K562 (cell line): ENCODE data around the gene APOL2. TPM values are rescaled to one million over a fixed set of nuclear protein-coding genes. Genes with fewer than 3 reads are reported as not detected.

ENCODE experiments used
- ATAC-seq: fragments of 200-7000 bp; cut with Tn5 transposase; 3 replicates; pipeline ENCODE4 v1.9.1; 2020; ENCODE audit warnings: moderate library complexity
- BruUV-seq: library from RNA; stranded (reverse); fragments of 400-500 nt; replicated peaks from 2 replicates; lab custom pipeline; 2021; lab: Mats Ljungman, UMichigan
- CTCF ChIA-PET: fragments of 300-600 bp; formaldehyde crosslinking; extraction: SDS; loops from one replicate; lab custom pipeline; 2021; ENCODE audit warnings: low intra/inter-chr PET ratio; lab: Yijun Ruan, JAX
- POLR2A ChIA-PET: fragments of 300-600, 350-650 bp; sonication (Branson Sonifier 250); formaldehyde crosslinking; extraction: SDS; loops from one replicate; lab custom pipeline; 2021; ENCODE audit warnings: antibody characterized with exemption, inconsistent platforms; lab: Yijun Ruan, JAX
- DNase-seq, 4 experiments: peaks; one replicate each; pipeline versions ENCODE4 v3.0.0 to v3.0.0-alpha.2; 2011 to 2018; ENCODE audit warnings: low spot score in 3 of 4, mixed read lengths in 3 of 4; ENCODE audit errors: extremely low read depth in 1 of 4
- FAIRE-seq: peaks from 2 replicates; lab custom pipeline; 2011; peaks lifted over from hg19 to GRCh38; lab: Jason Lieb, UNC
- H2AFZ ChIP-seq: 2 replicates; pipeline ENCODE4 v1.6.0; 2011; ENCODE audit warnings: low read depth, low read length, control low read depth, inconsistent platforms
- H3K27ac ChIP-seq: fragments of 200-600 bp; 3 replicates; pipeline ENCODE4 v1.8.0; 2011; ENCODE audit warnings: low read depth, mild to moderate bottlenecking, control low read depth, inconsistent platforms, low read length, moderate library complexity, mixed read lengths; ENCODE audit errors: extremely low read depth
- H3K27me3 ChIP-seq, 2 experiments: fragments of 300-600 bp in 1 of 2; 2 replicates in 1 of 2; 3 replicates in 1 of 2; pipeline versions ENCODE4 v1.6.0 to v1.8.0; 2011; ENCODE audit warnings: inconsistent platforms in 2 of 2, low read length in 2 of 2, mild to moderate bottlenecking in 1 of 2, mixed read lengths in 1 of 2, moderate library complexity in 1 of 2; ENCODE audit not compliant: control insufficient read depth in 2 of 2, insufficient read depth in 2 of 2
- H3K36me3 ChIP-seq: fragments of 300-600 bp; 3 replicates; pipeline ENCODE4 v1.8.0; 2011; ENCODE audit warnings: mild to moderate bottlenecking, low read length, inconsistent platforms; ENCODE audit not compliant: control insufficient read depth, insufficient read depth
- H3K4me1 ChIP-seq, 2 experiments: fragments of 200-600 bp in 1 of 2; replicated peaks in 1 of 2; 2 replicates in 1 of 2; 3 replicates in 1 of 2; pipeline versions ENCODE4 v1.5.1 to v1.8.0; 2011; ENCODE audit warnings: inconsistent platforms in 2 of 2, low read length in 2 of 2, mild to moderate bottlenecking in 1 of 2, mixed read lengths in 1 of 2, moderate library complexity in 1 of 2; ENCODE audit not compliant: control insufficient read depth in 2 of 2, insufficient read depth in 2 of 2
- H3K4me2 ChIP-seq: 2 replicates; pipeline ENCODE4 v1.6.1; 2011; ENCODE audit warnings: low read length, control low read depth, inconsistent platforms, mixed read lengths; ENCODE audit not compliant: insufficient read depth
- H3K4me3 ChIP-seq: fragments of 200-600 bp; sonication (generic), shearing (Covaris generic); 2 replicates; pipeline ENCODE4 v1.5.1; 2016; ENCODE audit warnings: control low read depth, inconsistent platforms
- H3K79me2 ChIP-seq: fragments of 200-600 bp; 3 replicates; pipeline ENCODE4 v1.8.0; 2011; ENCODE audit warnings: low read length, inconsistent platforms; ENCODE audit not compliant: control insufficient read depth, insufficient read depth
- H3K9ac ChIP-seq, 2 experiments: 2 replicates each; pipeline versions ENCODE4 v1.6.0 to v1.6.1; 2011; ENCODE audit warnings: low read depth in 2 of 2, low read length in 2 of 2, control low read depth in 1 of 2, inconsistent platforms in 1 of 2, mild to moderate bottlenecking in 1 of 2, mixed read lengths in 1 of 2; ENCODE audit not compliant: insufficient read depth in 1 of 2
- H3K9me1 ChIP-seq: one replicate; pipeline ENCODE4 v1.6.0; 2011; ENCODE audit warnings: inconsistent platforms, mild to moderate bottlenecking, low read length, moderate library complexity; ENCODE audit not compliant: control insufficient read depth, insufficient read depth
- H3K9me3 ChIP-seq: replicated peaks from 2 replicates; pipeline ENCODE4 v1.5.1; 2011; ENCODE audit warnings: low read depth, low read length, inconsistent platforms; ENCODE audit not compliant: control insufficient read depth, insufficient read depth
- H4K20me1 ChIP-seq: replicated peaks from 2 replicates; pipeline ENCODE4 v1.6.1; 2011; ENCODE audit warnings: low read length, inconsistent platforms, mixed read lengths; ENCODE audit not compliant: control insufficient read depth, insufficient read depth
- ETV5 ChIP-seq: sonication (generic); formaldehyde crosslinking; IDR thresholded peaks from 2 replicates; pipeline ENCODE4 v1.4.0; 2020; ENCODE audit warnings: low read depth, mild to moderate bottlenecking, missing genetic modification reagents
- MAFF ChIP-seq: IDR thresholded peaks from 2 replicates; pipeline ENCODE4 v1.6.1; 2012; ENCODE audit warnings: low read length, improper control_type of control experiment
- ZKSCAN8 ChIP-seq: fragments of 200-800 bp; sonication (Bioruptor generic); IDR thresholded peaks from 2 replicates; pipeline ENCODE4 v1.6.1; 2016; ENCODE audit warnings: missing genetic modification characterization, missing compliant biosample characterization
- WGBS: fragments of 100-300 bp; shearing (Covaris generic); methylation state at CpG from one replicate; pipeline ENCODE4 v1.1.6; 2016; ENCODE audit warnings: low coverage, mixed read lengths; ENCODE audit not compliant: insufficient coverage; ENCODE audit errors: missing lambda C conversion rate; 5-methylcytosine and 5-hydroxymethylcytosine counted together
- in situ Hi-C: fragments of 300-500 bp; cut with MboI; formaldehyde crosslinking; loops from 4 replicates; pipeline ENCODE4 v1.15.0; 2018; ENCODE audit warnings: inconsistent platforms, mixed read lengths
- intact Hi-C: fragments of 100-400 bp; cut with micrococcal nuclease; formaldehyde crosslinking; loops from 2 replicates; pipeline ENCODE4 v1.14.2; 2022
- polyA plus RNA-seq, 8 experiments: library from polyadenylated mRNA; depleted of rRNA in 4 of 8; stranded (reverse) in 5 of 8; unstranded in 3 of 8; fragments of >200 nt; fragmentation: Nextera tagmentation in 2 of 8; fragmentation: Illumina TruSeq in 1 of 8; extraction: Ambion mirVana in 2 of 8; extraction: Trizol in 1 of 8; gene quantifications; 2 replicates each; pipeline versions ENCODE4 v1.2.1 to v1.2.3, GENCODE V29; 2011 to 2014; ENCODE audit warnings: inconsistent platforms in 1 of 8, missing spikeins in 1 of 8
- total RNA-seq, 7 experiments: library from RNA; depleted of rRNA in 6 of 7; stranded (reverse); fragments of >200 nt in 6 of 7; fragmentation: Illumina TruSeq in 2 of 7; extraction: Trizol in 2 of 7; gene quantifications; 2 replicates each; pipeline versions ENCODE4 v1.2.1 to v1.2.3, GENCODE V29; 2011 to 2021; ENCODE audit warnings: low replicate concordance in 1 of 7
- TF ChIP-seq, protein P1 (sequence below): IDR thresholded peaks from 3 replicates; pipeline ENCODE4 v1.6.1; 2011; ENCODE audit warnings: borderline replicate concordance, mild to moderate bottlenecking, moderate library complexity; ENCODE audit not compliant: insufficient read length; ENCODE audit errors: extremely low read depth
- TF ChIP-seq, protein P2 (sequence below): fragments of 200-600 bp; sonication (generic); IDR thresholded peaks from one replicate; pipeline ENCODE4 v1.6.1; 2012; ENCODE audit warnings: mild to moderate bottlenecking, low read depth, low read length, inconsistent platforms

APOL2 gene
- total and polyA plus RNA-seq, 9 of the 15 experiments (the other 6 are each of a cell fraction or from before 2014, with no cell fraction given) = 2.7 to 10.6 (median 8.9) TPM

DNA sequence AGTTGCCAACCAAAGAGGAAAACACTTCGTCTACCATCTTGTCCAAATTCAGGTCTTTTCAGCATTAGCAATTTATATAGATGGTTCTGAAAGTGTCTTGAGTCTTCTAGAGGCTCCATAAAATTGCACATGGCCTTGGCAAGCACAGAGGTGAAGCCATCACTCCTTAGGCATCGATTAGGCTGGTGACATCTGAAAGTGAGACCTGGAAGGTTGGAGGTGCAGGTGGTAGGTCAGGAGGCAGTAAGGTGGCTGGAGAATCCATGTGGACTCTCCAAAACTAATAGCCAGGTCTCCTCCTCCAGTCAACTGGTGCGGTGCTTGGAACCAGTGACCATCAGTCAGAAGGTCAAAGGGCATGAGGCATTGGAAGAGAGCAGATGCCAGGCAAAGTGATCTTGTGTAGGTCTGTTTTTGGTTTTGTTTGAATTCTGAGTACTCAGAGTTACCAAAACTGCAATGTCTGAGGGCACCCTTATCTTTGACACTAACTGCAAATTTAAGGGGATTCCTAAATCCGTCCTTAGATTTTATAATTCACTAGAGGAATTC lies 6.6 kb upstream of the APOL2 start:
- Histone ChIP-seq H3K4me2 (no peak overlapping the region), H3K9me3 (peaks cover 5% of the 10 kb centered on the region; the same call in 1 of the 2 replicates), H3K79me2 (no peaks in the 10 kb centered on the region), H3K27ac (no peak overlapping the region), H3K4me1 (0 out of 5 replicates have a peak, but pooled peaks cover 0 to 4% of the 10 kb centered on the region in 2 experiments), H4K20me1 (no peaks in the 10 kb centered on the region), H2AFZ (no peak overlapping the region), H3K27me3 (no peaks in the 10 kb centered on the region), H3K36me3 (no peaks in the 10 kb centered on the region), H3K4me3 (no peak overlapping the region), H3K9ac (no peak overlapping the region), H3K9me1 (no peaks in the 10 kb centered on the region)
- in situ Hi-C loops (no loop called here), intact Hi-C loops (no loop called here)
- FAIRE-seq (no peak), DNase-seq (no peak), ATAC-seq (no peak)
- ChIA-PET POLR2A (no interaction called here), CTCF (no interaction called here)
- no TSS peak for BruUV-seq
- 25% methylated on average over 4 of the region's 4 CpGs for WGBS
- TF ChIP-seq ZKSCAN8 (CRISPR knock-in tag) (no peak), MAFF (no peak), ETV5 (no peak)
- TF ChIP-seq, protein P1, sequence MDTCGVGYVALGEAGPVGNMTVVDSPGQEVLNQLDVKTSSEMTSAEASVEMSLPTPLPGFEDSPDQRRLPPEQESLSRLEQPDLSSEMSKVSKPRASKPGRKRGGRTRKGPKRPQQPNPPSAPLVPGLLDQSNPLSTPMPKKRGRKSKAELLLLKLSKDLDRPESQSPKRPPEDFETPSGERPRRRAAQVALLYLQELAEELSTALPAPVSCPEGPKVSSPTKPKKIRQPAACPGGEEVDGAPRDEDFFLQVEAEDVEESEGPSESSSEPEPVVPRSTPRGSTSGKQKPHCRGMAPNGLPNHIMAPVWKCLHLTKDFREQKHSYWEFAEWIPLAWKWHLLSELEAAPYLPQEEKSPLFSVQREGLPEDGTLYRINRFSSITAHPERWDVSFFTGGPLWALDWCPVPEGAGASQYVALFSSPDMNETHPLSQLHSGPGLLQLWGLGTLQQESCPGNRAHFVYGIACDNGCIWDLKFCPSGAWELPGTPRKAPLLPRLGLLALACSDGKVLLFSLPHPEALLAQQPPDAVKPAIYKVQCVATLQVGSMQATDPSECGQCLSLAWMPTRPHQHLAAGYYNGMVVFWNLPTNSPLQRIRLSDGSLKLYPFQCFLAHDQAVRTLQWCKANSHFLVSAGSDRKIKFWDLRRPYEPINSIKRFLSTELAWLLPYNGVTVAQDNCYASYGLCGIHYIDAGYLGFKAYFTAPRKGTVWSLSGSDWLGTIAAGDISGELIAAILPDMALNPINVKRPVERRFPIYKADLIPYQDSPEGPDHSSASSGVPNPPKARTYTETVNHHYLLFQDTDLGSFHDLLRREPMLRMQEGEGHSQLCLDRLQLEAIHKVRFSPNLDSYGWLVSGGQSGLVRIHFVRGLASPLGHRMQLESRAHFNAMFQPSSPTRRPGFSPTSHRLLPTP = no peak
- TF ChIP-seq, protein P2, sequence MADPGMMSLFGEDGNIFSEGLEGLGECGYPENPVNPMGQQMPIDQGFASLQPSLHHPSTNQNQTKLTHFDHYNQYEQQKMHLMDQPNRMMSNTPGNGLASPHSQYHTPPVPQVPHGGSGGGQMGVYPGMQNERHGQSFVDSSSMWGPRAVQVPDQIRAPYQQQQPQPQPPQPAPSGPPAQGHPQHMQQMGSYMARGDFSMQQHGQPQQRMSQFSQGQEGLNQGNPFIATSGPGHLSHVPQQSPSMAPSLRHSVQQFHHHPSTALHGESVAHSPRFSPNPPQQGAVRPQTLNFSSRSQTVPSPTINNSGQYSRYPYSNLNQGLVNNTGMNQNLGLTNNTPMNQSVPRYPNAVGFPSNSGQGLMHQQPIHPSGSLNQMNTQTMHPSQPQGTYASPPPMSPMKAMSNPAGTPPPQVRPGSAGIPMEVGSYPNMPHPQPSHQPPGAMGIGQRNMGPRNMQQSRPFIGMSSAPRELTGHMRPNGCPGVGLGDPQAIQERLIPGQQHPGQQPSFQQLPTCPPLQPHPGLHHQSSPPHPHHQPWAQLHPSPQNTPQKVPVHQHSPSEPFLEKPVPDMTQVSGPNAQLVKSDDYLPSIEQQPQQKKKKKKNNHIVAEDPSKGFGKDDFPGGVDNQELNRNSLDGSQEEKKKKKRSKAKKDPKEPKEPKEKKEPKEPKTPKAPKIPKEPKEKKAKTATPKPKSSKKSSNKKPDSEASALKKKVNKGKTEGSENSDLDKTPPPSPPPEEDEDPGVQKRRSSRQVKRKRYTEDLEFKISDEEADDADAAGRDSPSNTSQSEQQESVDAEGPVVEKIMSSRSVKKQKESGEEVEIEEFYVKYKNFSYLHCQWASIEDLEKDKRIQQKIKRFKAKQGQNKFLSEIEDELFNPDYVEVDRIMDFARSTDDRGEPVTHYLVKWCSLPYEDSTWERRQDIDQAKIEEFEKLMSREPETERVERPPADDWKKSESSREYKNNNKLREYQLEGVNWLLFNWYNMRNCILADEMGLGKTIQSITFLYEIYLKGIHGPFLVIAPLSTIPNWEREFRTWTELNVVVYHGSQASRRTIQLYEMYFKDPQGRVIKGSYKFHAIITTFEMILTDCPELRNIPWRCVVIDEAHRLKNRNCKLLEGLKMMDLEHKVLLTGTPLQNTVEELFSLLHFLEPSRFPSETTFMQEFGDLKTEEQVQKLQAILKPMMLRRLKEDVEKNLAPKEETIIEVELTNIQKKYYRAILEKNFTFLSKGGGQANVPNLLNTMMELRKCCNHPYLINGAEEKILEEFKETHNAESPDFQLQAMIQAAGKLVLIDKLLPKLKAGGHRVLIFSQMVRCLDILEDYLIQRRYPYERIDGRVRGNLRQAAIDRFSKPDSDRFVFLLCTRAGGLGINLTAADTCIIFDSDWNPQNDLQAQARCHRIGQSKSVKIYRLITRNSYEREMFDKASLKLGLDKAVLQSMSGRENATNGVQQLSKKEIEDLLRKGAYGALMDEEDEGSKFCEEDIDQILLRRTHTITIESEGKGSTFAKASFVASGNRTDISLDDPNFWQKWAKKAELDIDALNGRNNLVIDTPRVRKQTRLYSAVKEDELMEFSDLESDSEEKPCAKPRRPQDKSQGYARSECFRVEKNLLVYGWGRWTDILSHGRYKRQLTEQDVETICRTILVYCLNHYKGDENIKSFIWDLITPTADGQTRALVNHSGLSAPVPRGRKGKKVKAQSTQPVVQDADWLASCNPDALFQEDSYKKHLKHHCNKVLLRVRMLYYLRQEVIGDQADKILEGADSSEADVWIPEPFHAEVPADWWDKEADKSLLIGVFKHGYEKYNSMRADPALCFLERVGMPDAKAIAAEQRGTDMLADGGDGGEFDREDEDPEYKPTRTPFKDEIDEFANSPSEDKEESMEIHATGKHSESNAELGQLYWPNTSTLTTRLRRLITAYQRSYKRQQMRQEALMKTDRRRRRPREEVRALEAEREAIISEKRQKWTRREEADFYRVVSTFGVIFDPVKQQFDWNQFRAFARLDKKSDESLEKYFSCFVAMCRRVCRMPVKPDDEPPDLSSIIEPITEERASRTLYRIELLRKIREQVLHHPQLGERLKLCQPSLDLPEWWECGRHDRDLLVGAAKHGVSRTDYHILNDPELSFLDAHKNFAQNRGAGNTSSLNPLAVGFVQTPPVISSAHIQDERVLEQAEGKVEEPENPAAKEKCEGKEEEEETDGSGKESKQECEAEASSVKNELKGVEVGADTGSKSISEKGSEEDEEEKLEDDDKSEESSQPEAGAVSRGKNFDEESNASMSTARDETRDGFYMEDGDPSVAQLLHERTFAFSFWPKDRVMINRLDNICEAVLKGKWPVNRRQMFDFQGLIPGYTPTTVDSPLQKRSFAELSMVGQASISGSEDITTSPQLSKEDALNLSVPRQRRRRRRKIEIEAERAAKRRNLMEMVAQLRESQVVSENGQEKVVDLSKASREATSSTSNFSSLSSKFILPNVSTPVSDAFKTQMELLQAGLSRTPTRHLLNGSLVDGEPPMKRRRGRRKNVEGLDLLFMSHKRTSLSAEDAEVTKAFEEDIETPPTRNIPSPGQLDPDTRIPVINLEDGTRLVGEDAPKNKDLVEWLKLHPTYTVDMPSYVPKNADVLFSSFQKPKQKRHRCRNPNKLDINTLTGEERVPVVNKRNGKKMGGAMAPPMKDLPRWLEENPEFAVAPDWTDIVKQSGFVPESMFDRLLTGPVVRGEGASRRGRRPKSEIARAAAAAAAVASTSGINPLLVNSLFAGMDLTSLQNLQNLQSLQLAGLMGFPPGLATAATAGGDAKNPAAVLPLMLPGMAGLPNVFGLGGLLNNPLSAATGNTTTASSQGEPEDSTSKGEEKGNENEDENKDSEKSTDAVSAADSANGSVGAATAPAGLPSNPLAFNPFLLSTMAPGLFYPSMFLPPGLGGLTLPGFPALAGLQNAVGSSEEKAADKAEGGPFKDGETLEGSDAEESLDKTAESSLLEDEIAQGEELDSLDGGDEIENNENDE = no peak
